ENCODE measurements around the gene PRR5L. TPM values are rescaled to one million over a fixed set of nuclear protein-coding genes. Genes with fewer than 3 reads are reported as not detected.
A peak's percentile ranks its signal among the peaks of the same experiment; 100 is the strongest.

PRR5L gene
- polyA plus RNA-seq, 1 of the 3 experiments (the other 2 are of a cell fraction), result 0.46 TPM

DNA sequence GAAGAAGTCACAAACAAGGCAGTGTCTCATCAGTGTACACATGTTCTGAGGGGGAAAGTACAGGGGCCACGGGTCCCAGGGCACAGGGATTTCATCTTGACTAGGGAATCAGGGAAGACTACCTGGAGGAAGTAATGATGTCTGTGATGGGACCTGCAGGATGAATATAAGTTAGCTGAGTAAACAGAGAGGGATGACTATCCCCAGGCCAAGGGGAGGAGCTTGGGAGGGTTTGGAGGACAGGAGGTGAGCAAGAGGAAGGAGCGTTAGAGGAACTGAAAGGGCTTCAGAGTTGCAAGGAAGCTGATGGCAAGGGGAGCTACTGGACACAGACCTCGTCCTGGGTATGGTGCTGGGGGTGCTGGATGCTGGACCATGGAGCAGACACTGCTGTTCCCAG, 157.6 kb downstream of the PRR5L start (continued):
- TF ChIP-seq SMC3 (IDR thresholded peaks at IDR 0.05; ENCODE audit: low read depth, low read length), result no peak
- TF ChIP-seq, protein P1, sequence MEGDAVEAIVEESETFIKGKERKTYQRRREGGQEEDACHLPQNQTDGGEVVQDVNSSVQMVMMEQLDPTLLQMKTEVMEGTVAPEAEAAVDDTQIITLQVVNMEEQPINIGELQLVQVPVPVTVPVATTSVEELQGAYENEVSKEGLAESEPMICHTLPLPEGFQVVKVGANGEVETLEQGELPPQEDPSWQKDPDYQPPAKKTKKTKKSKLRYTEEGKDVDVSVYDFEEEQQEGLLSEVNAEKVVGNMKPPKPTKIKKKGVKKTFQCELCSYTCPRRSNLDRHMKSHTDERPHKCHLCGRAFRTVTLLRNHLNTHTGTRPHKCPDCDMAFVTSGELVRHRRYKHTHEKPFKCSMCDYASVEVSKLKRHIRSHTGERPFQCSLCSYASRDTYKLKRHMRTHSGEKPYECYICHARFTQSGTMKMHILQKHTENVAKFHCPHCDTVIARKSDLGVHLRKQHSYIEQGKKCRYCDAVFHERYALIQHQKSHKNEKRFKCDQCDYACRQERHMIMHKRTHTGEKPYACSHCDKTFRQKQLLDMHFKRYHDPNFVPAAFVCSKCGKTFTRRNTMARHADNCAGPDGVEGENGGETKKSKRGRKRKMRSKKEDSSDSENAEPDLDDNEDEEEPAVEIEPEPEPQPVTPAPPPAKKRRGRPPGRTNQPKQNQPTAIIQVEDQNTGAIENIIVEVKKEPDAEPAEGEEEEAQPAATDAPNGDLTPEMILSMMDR (IDR thresholded peaks at IDR 0.05), result no peak
- no peak for TF ChIP-seq RFX5 (IDR thresholded peaks at IDR 0.05; ENCODE audit: low read length)
- TF ChIP-seq RCOR1 (IDR thresholded peaks at IDR 0.05; ENCODE audit: low read length), result no peak

GRCh38 chr11:36454551-36454940, 158.5 kb downstream of the PRR5L start:
- no peak overlapping the region for H2AFZ ChIP-seq (ENCODE audit: low read depth)
- no peaks in the 10 kb centered on the region for H3K36me3 ChIP-seq (replicated peaks in 1 of 2; ENCODE audit: control insufficient read depth in 1 of 2, insufficient read depth in 2 of 2, low read length in 1 of 2)
- no peaks in the 10 kb centered on the region for H3K79me2 ChIP-seq (ENCODE audit: insufficient read depth)
- no peaks in the 10 kb centered on the region for H3K27me3 ChIP-seq (ENCODE audit: insufficient read depth)
- POLR2A ChIA-PET, result no interaction called here
- no peak overlapping the region for H3K9ac ChIP-seq
- H3K9me2 ChIP-seq, result no peaks in the 10 kb centered on the region
- 95% methylated on average over 18 of the region's 18 CpGs for WGBS (ENCODE audit: low lambda C conversion rate)
- TF ChIP-seq CHD2 (IDR thresholded peaks at IDR 0.05; ENCODE audit: low read length, partially characterized antibody) (no peak), USF1 (IDR thresholded peaks at IDR 0.05; ENCODE audit: borderline replicate concordance, low read depth) (no peak)
- DNase-seq, result no peak
- peaks cover 4% of the 10 kb centered on the region for H3F3A ChIP-seq (replicated peaks; ENCODE audit: insufficient read depth)
- H4K20me1 ChIP-seq (ENCODE audit: insufficient read depth), result no peaks in the 10 kb centered on the region
- H3K27ac ChIP-seq (ENCODE audit: low read depth in 2 of 2, low read length in 1 of 2), result no peak overlapping the region
- no peak overlapping the region; the same call in 1 of the 2 replicates for H3K4me2 ChIP-seq
- peaks cover 7 to 39% of the 10 kb centered on the region in 2 experiments for H3K4me1 ChIP-seq (ENCODE audit: control insufficient read depth in 1 of 2, insufficient read depth in 2 of 2, low read depth in 1 of 2, low read length in 1 of 2)
- CTCF ChIA-PET, result no interaction called here
- H3K4me3 ChIP-seq (ENCODE audit: low read depth in 2 of 2, low read length in 1 of 2), result no peak overlapping the region
- no peaks in the 10 kb centered on the region for H3K9me3 ChIP-seq

- no peak for TF ChIP-seq POLR2AphosphoS5 (IDR thresholded peaks at IDR 0.05; ENCODE audit: low read depth, low read length)
- no peak for TF ChIP-seq MXI1 (IDR thresholded peaks at IDR 0.05; ENCODE audit: low read depth, low read length)
- TF ChIP-seq CHD2 (IDR thresholded peaks at IDR 0.05; ENCODE audit: low read length, partially characterized antibody), result no peak
- TF ChIP-seq MEF2A (IDR thresholded peaks at IDR 0.05; ENCODE audit: borderline replicate concordance, low read depth), result no peak
- no peak for TF ChIP-seq FOSL2 (IDR thresholded peaks at IDR 0.05; ENCODE audit: borderline replicate concordance, low read depth)
- no peak for TF ChIP-seq TEAD4 (IDR thresholded peaks at IDR 0.05; ENCODE audit: borderline replicate concordance, insufficient read depth)
- no peak for TF ChIP-seq TCF12 (IDR thresholded peaks at IDR 0.05)
- TF ChIP-seq FOXM1 (IDR thresholded peaks at IDR 0.05; ENCODE audit: low read depth), result no peak
- no peak for TF ChIP-seq YY1 (IDR thresholded peaks at IDR 0.05; ENCODE audit: low read depth)
- ChIA-PET POLR2A (no interaction called here), CTCF (interaction anchor here (0.9 to 1.3 kb wide), 3 partner anchors 38 to 1869 kb away, joined by 3 to 4 read pairs (median 3); no protein-coding TSS in a partner anchor)
- Histone ChIP-seq H3K4me2 (peak overlapping the region; percentile 10; the same call in 1 of the 2 replicates), H3K9me2 (no peaks in the 10 kb centered on the region), H3K27ac (ENCODE audit: low read depth in 2 of 2, low read length in 1 of 2) (peak overlapping the region in 1 of 2 experiments; percentile 86; a peak in 2 of 4 replicates), H3F3A (replicated peaks; ENCODE audit: insufficient read depth) (peaks cover 4% of the 10 kb centered on the region), H4K20me1 (ENCODE audit: insufficient read depth) (no peaks in the 10 kb centered on the region), H3K36me3 (replicated peaks in 1 of 2; ENCODE audit: control insufficient read depth in 1 of 2, insufficient read depth in 2 of 2, low read length in 1 of 2) (no peaks in the 10 kb centered on the region), H3K9ac (peak overlapping the region; percentile 58; the same call in 1 of the 2 replicates), H3K27me3 (ENCODE audit: insufficient read depth) (no peaks in the 10 kb centered on the region), H3K4me3 (ENCODE audit: low read depth in 2 of 2, low read length in 1 of 2) (no peak overlapping the region), H3K9me3 (no peaks in the 10 kb centered on the region), H3K79me2 (ENCODE audit: insufficient read depth) (no peaks in the 10 kb centered on the region), H2AFZ (ENCODE audit: low read depth) (peak overlapping the region; percentile 81), H3K4me1 (ENCODE audit: control insufficient read depth in 1 of 2, insufficient read depth in 2 of 2, low read depth in 1 of 2, low read length in 1 of 2) (peaks cover 7 to 39% of the 10 kb centered on the region in 2 experiments)
- 90% methylated on average over 15 of the region's 17 CpGs for WGBS (ENCODE audit: low lambda C conversion rate)
- DNase-seq, result no peak
Measured at GRCh38 chr11:36454941-36455631, 159.0 kb downstream of the PRR5L start.

All from SK-N-SH (cell line).